Measurements from ENCODE around the gene GEN1.

Gene GEN1

DNA sequence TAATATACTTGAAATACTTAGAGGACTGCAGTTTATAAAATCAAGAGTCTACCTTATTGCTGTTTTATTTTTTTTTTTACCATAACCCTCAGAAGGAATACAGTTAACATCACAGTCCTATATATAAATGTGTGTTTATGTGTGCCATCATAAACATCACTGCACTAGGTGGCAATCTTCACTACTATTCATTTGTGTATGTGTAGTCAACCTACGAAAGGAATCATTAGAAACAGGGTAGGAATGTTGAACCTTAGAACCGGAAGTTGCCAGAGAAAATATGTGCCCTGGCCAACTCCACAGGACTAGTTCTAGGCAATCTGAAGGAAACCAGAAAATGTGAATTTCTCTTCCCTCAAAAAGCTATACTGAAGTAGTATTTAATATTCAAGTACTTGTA lies 3.4 kb downstream of the GEN1 start:
- Histone ChIP-seq H3K4me3 (ENCODE audit: low read length) (no peak overlapping the region), H2AK5ac (ENCODE audit: low read length) (no peak overlapping the region), H2BK5ac (ENCODE audit: low read length) (no peak overlapping the region), H3K79me2 (ENCODE audit: control insufficient read depth, insufficient read depth, low read length) (peaks cover 27% of the 10 kb centered on the region), H3K4me1 (ENCODE audit: control insufficient read depth, low read depth, low read length) (no peaks in the 10 kb centered on the region), H3K56ac (ENCODE audit: low read length) (no peak overlapping the region), H4K8ac (ENCODE audit: low read depth, low read length) (no peak overlapping the region), H3K4ac (ENCODE audit: low read depth, low read length) (no peak overlapping the region), H2BK15ac (replicated peaks; ENCODE audit: low read depth) (no peak overlapping the region), H3K18ac (ENCODE audit: low read length) (no peak overlapping the region), H3K23ac (ENCODE audit: low read length) (no peak overlapping the region), H3K9ac (ENCODE audit: low read length) (no peak overlapping the region), H3K79me1 (ENCODE audit: low read length) (no peaks in the 10 kb centered on the region), H3K36me3 (ENCODE audit: control insufficient read depth, insufficient read depth, low read length) (no peaks in the 10 kb centered on the region), H3K27me3 (ENCODE audit: insufficient read depth, low read length, poor library complexity) (no peaks in the 10 kb centered on the region), H2BK120ac (ENCODE audit: low read depth, low read length) (no peak overlapping the region), H3K4me2 (ENCODE audit: low read length) (no peak overlapping the region), H3K27ac (ENCODE audit: low read depth, low read length) (no peak overlapping the region), H4K5ac (ENCODE audit: low read length) (no peak overlapping the region)
- no peak for DNase-seq
- WGBS (ENCODE audit: extremely low coverage, insufficient coverage, low lambda C conversion rate) = no CpG with 5 or more reads among the region's 2 CpGs

DNA sequence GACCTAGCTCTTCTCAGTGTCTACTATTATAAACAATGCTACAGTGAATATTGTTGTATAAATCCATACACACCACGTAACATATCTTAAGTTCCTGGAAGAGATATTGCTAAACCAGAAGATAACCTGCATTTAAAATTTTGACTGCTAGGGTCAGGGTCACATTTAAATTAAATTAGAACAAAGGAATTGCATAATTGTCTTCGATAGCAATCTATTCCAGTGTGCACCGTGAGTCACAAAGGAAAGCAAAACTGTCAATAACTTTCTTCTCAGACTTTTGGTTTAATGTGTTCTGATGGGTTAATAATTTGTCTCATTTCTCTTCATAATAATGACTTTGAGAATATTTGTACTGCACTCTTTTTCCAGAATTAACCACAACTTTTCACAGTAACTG lies 4.2 kb downstream of the GEN1 start:
- Histone ChIP-seq H2BK5ac (ENCODE audit: low read length) (no peak overlapping the region), H3K4me1 (ENCODE audit: control insufficient read depth, low read depth, low read length) (no peaks in the 10 kb centered on the region), H4K8ac (ENCODE audit: low read depth, low read length) (no peak overlapping the region), H3K36me3 (ENCODE audit: control insufficient read depth, insufficient read depth, low read length) (no peaks in the 10 kb centered on the region), H3K23ac (ENCODE audit: low read length) (no peak overlapping the region), H4K5ac (ENCODE audit: low read length) (no peak overlapping the region), H3K4me3 (ENCODE audit: low read length) (no peak overlapping the region), H3K4ac (ENCODE audit: low read depth, low read length) (no peak overlapping the region), H2BK120ac (ENCODE audit: low read depth, low read length) (no peak overlapping the region), H3K4me2 (ENCODE audit: low read length) (no peak overlapping the region), H3K18ac (ENCODE audit: low read length) (no peak overlapping the region), H3K79me2 (ENCODE audit: control insufficient read depth, insufficient read depth, low read length) (peaks cover 22% of the 10 kb centered on the region), H2AK5ac (ENCODE audit: low read length) (no peak overlapping the region), H3K27ac (ENCODE audit: low read depth, low read length) (no peak overlapping the region), H2BK15ac (replicated peaks; ENCODE audit: low read depth) (no peak overlapping the region), H3K9ac (ENCODE audit: low read length) (no peak overlapping the region), H3K56ac (ENCODE audit: low read length) (no peak overlapping the region), H3K79me1 (ENCODE audit: low read length) (no peaks in the 10 kb centered on the region), H3K27me3 (ENCODE audit: insufficient read depth, low read length, poor library complexity) (no peaks in the 10 kb centered on the region)
- no CpG with 5 or more reads among the region's 3 CpGs for WGBS (ENCODE audit: extremely low coverage, insufficient coverage, low lambda C conversion rate)
- DNase-seq = no peak

DNA sequence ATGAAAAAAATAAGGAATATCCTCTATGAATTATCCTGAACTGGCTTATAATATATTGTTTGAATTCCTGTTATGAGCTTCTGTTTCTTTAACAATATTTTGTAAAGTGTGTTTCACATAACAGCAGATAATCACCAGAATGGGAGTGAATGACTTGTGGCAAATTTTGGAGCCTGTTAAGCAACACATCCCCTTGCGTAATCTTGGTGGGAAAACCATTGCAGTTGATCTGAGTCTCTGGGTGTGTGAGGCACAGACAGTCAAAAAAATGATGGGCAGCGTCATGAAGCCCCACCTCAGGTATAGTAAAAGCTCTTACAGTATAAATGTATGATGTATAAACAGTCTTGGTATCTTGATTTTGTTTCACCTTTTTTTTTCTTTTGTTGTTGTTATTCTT lies 5.9 kb downstream of the GEN1 start:
- DNase-seq = no peak
- Histone ChIP-seq H3K4me2 (ENCODE audit: low read length) (no peak overlapping the region), H2AK5ac (ENCODE audit: low read length) (no peak overlapping the region)

DNA sequence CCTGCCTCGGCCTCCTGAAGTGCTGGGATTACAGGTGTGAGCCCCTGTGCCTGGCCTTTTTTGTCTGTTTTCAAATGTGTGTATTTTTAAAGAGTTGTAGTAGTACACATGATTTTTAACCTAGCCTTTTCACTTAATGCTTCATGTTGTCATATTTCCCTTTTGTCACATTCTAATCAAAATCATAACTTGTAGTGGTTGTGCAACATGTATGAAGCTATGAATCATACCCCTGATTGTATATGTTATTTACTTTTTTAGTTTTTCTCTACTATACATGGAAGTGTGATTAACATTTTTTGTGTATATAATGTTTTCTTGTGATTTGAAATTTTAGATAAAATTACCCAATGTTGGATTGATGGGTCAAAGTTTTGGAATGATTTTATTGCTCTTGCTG lies 8.5 kb downstream of the GEN1 start:
- no peak overlapping the region for H3K18ac ChIP-seq (ENCODE audit: low read length)
- no peak overlapping the region for H4K5ac ChIP-seq (ENCODE audit: low read length)
- no peak overlapping the region for H3K23ac ChIP-seq (ENCODE audit: low read length)
- H3K4me3 ChIP-seq (ENCODE audit: low read length) = no peak overlapping the region
- H3K27me3 ChIP-seq (ENCODE audit: insufficient read depth, low read length, poor library complexity) = no peaks in the 10 kb centered on the region
- H3K79me1 ChIP-seq (ENCODE audit: low read length) = no peaks in the 10 kb centered on the region
- H3K4me1 ChIP-seq (ENCODE audit: control insufficient read depth, low read depth, low read length) = no peaks in the 10 kb centered on the region
- no peak overlapping the region for H2BK5ac ChIP-seq (ENCODE audit: low read length)
- no peak overlapping the region for H2BK15ac ChIP-seq (replicated peaks; ENCODE audit: low read depth)
- no peak overlapping the region for H2BK120ac ChIP-seq (ENCODE audit: low read depth, low read length)
- no CpG with 5 or more reads among the region's 1 CpG for WGBS (ENCODE audit: extremely low coverage, insufficient coverage, low lambda C conversion rate)
- peaks cover 5% of the 10 kb centered on the region for H3K79me2 ChIP-seq (ENCODE audit: control insufficient read depth, insufficient read depth, low read length)
- no peak overlapping the region for H4K8ac ChIP-seq (ENCODE audit: low read depth, low read length)
- no peak overlapping the region for H3K9ac ChIP-seq (ENCODE audit: low read length)
- H3K56ac ChIP-seq (ENCODE audit: low read length) = no peak overlapping the region
- H3K4ac ChIP-seq (ENCODE audit: low read depth, low read length) = no peak overlapping the region
- H2AK5ac ChIP-seq (ENCODE audit: low read length) = no peak overlapping the region
- no peaks in the 10 kb centered on the region for H3K36me3 ChIP-seq (ENCODE audit: control insufficient read depth, insufficient read depth, low read length)
- H3K4me2 ChIP-seq (ENCODE audit: low read length) = no peak overlapping the region
- no peak overlapping the region for H3K27ac ChIP-seq (ENCODE audit: low read depth, low read length)
- DNase-seq = no peak

More for the DNA sequence above, 5.9 kb downstream of the GEN1 start:
- Histone ChIP-seq H3K18ac (ENCODE audit: low read length) (no peak overlapping the region), H3K56ac (ENCODE audit: low read length) (no peak overlapping the region), H3K23ac (ENCODE audit: low read length) (no peak overlapping the region), H3K27ac (ENCODE audit: low read depth, low read length) (no peak overlapping the region), H2BK5ac (ENCODE audit: low read length) (no peak overlapping the region), H3K4me3 (ENCODE audit: low read length) (no peak overlapping the region), H3K79me1 (ENCODE audit: low read length) (no peaks in the 10 kb centered on the region), H4K5ac (ENCODE audit: low read length) (no peak overlapping the region), H4K8ac (ENCODE audit: low read depth, low read length) (no peak overlapping the region), H3K36me3 (ENCODE audit: control insufficient read depth, insufficient read depth, low read length) (no peaks in the 10 kb centered on the region), H2BK15ac (replicated peaks; ENCODE audit: low read depth) (no peak overlapping the region), H3K79me2 (ENCODE audit: control insufficient read depth, insufficient read depth, low read length) (peaks cover 16% of the 10 kb centered on the region), H3K9ac (ENCODE audit: low read length) (no peak overlapping the region), H2BK120ac (ENCODE audit: low read depth, low read length) (no peak overlapping the region), H3K27me3 (ENCODE audit: insufficient read depth, low read length, poor library complexity) (no peaks in the 10 kb centered on the region), H3K4ac (ENCODE audit: low read depth, low read length) (no peak overlapping the region), H3K4me1 (ENCODE audit: control insufficient read depth, low read depth, low read length) (no peaks in the 10 kb centered on the region)
- WGBS (ENCODE audit: extremely low coverage, insufficient coverage, low lambda C conversion rate) = no CpG with 5 or more reads among the region's 2 CpGs

DNA sequence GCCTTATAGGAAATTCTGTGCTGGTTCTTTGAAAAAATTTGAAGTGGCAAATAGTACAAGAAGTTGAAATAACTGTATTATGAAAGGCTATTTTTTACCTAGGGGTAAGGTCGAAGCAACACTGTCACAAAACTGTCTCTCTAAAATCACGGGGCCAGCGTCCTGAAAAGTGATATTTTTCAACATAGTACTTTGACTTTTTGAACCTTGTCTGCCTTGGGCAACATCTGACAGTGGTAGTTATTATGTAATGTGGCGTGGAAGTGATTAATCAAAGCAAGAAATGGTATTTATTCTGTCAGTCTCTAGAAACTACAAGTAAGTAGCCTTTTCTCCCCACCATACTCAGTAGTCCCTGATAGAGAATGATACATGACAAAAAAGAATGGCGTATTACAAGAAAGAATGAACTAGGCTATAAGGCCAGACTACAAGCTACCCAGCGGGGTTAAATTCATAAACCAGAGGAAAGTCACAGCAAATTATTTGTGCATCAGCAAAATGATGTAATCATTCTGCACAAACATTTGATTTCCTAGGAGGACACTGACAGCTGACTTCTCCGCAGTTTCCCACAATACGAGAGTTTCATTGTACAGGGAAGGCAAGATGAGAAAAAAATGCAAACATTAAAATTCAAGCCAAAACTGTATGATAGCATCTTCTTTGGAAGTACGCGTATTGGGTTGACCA lies 9.8 kb downstream of the GEN1 start:
- H3K27ac ChIP-seq (ENCODE audit: low read depth, low read length) = no peak overlapping the region
- no peak overlapping the region for H3K18ac ChIP-seq (ENCODE audit: low read length)
- H3K4me1 ChIP-seq (ENCODE audit: control insufficient read depth, low read depth, low read length) = no peaks in the 10 kb centered on the region
- no peak overlapping the region for H2BK120ac ChIP-seq (ENCODE audit: low read depth, low read length)
- H2BK5ac ChIP-seq (ENCODE audit: low read length) = no peak overlapping the region
- no peak overlapping the region for H4K5ac ChIP-seq (ENCODE audit: low read length)
- H3K4me3 ChIP-seq (ENCODE audit: low read length) = no peak overlapping the region
- peaks cover under 1% of the 10 kb centered on the region for H3K79me2 ChIP-seq (ENCODE audit: control insufficient read depth, insufficient read depth, low read length)
- no peak for DNase-seq
- no peak overlapping the region for H3K56ac ChIP-seq (ENCODE audit: low read length)
- H2BK15ac ChIP-seq (replicated peaks; ENCODE audit: low read depth) = no peak overlapping the region
- H3K9ac ChIP-seq (ENCODE audit: low read length) = no peak overlapping the region
- H3K36me3 ChIP-seq (ENCODE audit: control insufficient read depth, insufficient read depth, low read length) = no peaks in the 10 kb centered on the region
- no CpG with 5 or more reads among the region's 10 CpGs for WGBS (ENCODE audit: extremely low coverage, insufficient coverage, low lambda C conversion rate)
- H3K4ac ChIP-seq (ENCODE audit: low read depth, low read length) = no peak overlapping the region
- H3K79me1 ChIP-seq (ENCODE audit: low read length) = no peaks in the 10 kb centered on the region
- H3K4me2 ChIP-seq (ENCODE audit: low read length) = no peak overlapping the region
- no peaks in the 10 kb centered on the region for H3K27me3 ChIP-seq (ENCODE audit: insufficient read depth, low read length, poor library complexity)
- H3K23ac ChIP-seq (ENCODE audit: low read length) = no peak overlapping the region
- H2AK5ac ChIP-seq (ENCODE audit: low read length) = no peak overlapping the region
- H4K8ac ChIP-seq (ENCODE audit: low read depth, low read length) = no peak overlapping the region

DNA sequence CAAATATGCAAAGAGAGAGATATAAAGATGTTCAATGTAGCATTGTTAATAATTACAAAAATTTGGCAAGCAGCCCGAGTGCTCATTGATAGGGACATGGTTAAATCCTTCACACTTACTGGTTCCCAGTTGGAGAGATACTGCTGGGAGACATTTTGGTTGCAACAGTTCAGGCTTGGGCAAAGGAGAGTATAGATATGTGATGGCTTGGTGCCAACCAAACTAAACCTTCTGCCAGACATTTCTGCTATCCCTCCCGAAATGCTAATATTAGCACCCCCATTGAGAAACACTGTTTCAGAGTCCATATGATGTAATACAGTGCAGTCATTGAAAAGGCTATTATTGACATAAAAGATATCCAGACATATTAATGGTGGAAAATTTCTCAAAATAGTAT lies 11.5 kb downstream of the GEN1 start:
- Histone ChIP-seq H3K18ac (ENCODE audit: low read length) (no peak overlapping the region), H2BK5ac (ENCODE audit: low read length) (no peak overlapping the region), H3K23ac (ENCODE audit: low read length) (no peak overlapping the region), H4K5ac (ENCODE audit: low read length) (no peak overlapping the region), H3K4ac (ENCODE audit: low read depth, low read length) (no peak overlapping the region), H3K4me1 (ENCODE audit: control insufficient read depth, low read depth, low read length) (no peaks in the 10 kb centered on the region), H2BK15ac (replicated peaks; ENCODE audit: low read depth) (no peak overlapping the region), H2AK5ac (ENCODE audit: low read length) (no peak overlapping the region), H3K36me3 (ENCODE audit: control insufficient read depth, insufficient read depth, low read length) (no peaks in the 10 kb centered on the region), H4K8ac (ENCODE audit: low read depth, low read length) (no peak overlapping the region), H3K4me3 (ENCODE audit: low read length) (no peak overlapping the region), H2BK120ac (ENCODE audit: low read depth, low read length) (no peak overlapping the region), H3K9ac (ENCODE audit: low read length) (no peak overlapping the region), H3K27ac (ENCODE audit: low read depth, low read length) (no peak overlapping the region), H3K79me1 (ENCODE audit: low read length) (no peaks in the 10 kb centered on the region), H3K56ac (ENCODE audit: low read length) (no peak overlapping the region), H3K4me2 (ENCODE audit: low read length) (no peak overlapping the region), H3K27me3 (ENCODE audit: insufficient read depth, low read length, poor library complexity) (no peaks in the 10 kb centered on the region), H3K79me2 (ENCODE audit: control insufficient read depth, insufficient read depth, low read length) (no peaks in the 10 kb centered on the region)
- WGBS (ENCODE audit: extremely low coverage, insufficient coverage, low lambda C conversion rate) = no CpG with 5 or more reads among the region's 2 CpGs
- no peak for DNase-seq

Measured in mesendoderm (in vitro differentiated cells).